CD4-positive, alpha-beta T cell treated with Interleukin-6 for 4 hours (primary cell): ENCODE results near the gene UGT1A9.

ENCODE experiments used
- DNase-seq: peaks from one replicate; pipeline ENCODE4 v3.0.0-alpha.2; 2020; ENCODE audit warnings: mixed read lengths

Gene UGT1A9

GRCh38 chr2:233800208-233800607, 128.5 kb downstream of the UGT1A9 start:
- DNase-seq: no peak

GRCh38 chr2:233801357-233802131, 129.8 kb downstream of the UGT1A9 start:
- DNase-seq: no peak

GRCh38 chr2:233802132-233802815, 130.6 kb downstream of the UGT1A9 start:
- DNase-seq: no peak

GRCh38 chr2:233803292-233803911, 131.7 kb downstream of the UGT1A9 start:
- no peak for DNase-seq

GRCh38 chr2:233803994-233804393, 132.3 kb downstream of the UGT1A9 start:
- DNase-seq: no peak

GRCh38 chr2:233807215-233807865, 135.6 kb downstream of the UGT1A9 start:
- DNase-seq: no peak

GRCh38 chr2:233807966-233808935, 136.6 kb downstream of the UGT1A9 start:
- DNase-seq: no peak

- DNase-seq: no peak
These were observed 138.7 kb downstream of the UGT1A9 start for GRCh38 chr2:233810385-233810784.

GRCh38 chr2:233811087-233811486, 139.4 kb downstream of the UGT1A9 start:
- DNase-seq: no peak

- no peak for DNase-seq
These were observed 140.0 kb downstream of the UGT1A9 start for GRCh38 chr2:233811732-233812131.

- no peak for DNase-seq
These were observed 141.7 kb downstream of the UGT1A9 start for GRCh38 chr2:233813236-233814055.

GRCh38 chr2:233814056-233814835, 142.5 kb downstream of the UGT1A9 start:
- no peak for DNase-seq

GRCh38 chr2:233815861-233816260, 144.2 kb downstream of the UGT1A9 start:
- no peak for DNase-seq

- DNase-seq: no peak
These were observed 144.6 kb downstream of the UGT1A9 start for GRCh38 chr2:233816334-233816733.

- no peak for DNase-seq
These were observed 145.1 kb downstream of the UGT1A9 start for GRCh38 chr2:233816771-233817170.

GRCh38 chr2:233817361-233817911, 145.7 kb downstream of the UGT1A9 start:
- DNase-seq: no peak

GRCh38 chr2:233817995-233818638, 146.4 kb downstream of the UGT1A9 start:
- no peak for DNase-seq

- DNase-seq: no peak
These were observed 147.2 kb downstream of the UGT1A9 start for GRCh38 chr2:233818639-233819621.
